DND-41 (cell line): Measurements from ENCODE around the gene CLNS1A.

Source experiments
- EZH2 ChIP-seq: IDR thresholded peaks from 3 replicates; pipeline ENCODE4 v1.6.1; 2012; ENCODE audit warnings: borderline replicate concordance, low read depth, mild to moderate bottlenecking, moderate library complexity, low read length, inconsistent platforms; ENCODE audit not compliant: severe bottlenecking
- TF ChIP-seq, protein P1 (sequence below): IDR thresholded peaks from 2 replicates; pipeline ENCODE4 v1.5.1; 2012; ENCODE audit warnings: borderline replicate concordance, low read length, moderate library complexity, mild to moderate bottlenecking; ENCODE audit not compliant: poor library complexity, severe bottlenecking; ENCODE audit errors: extremely low read depth

DNA sequence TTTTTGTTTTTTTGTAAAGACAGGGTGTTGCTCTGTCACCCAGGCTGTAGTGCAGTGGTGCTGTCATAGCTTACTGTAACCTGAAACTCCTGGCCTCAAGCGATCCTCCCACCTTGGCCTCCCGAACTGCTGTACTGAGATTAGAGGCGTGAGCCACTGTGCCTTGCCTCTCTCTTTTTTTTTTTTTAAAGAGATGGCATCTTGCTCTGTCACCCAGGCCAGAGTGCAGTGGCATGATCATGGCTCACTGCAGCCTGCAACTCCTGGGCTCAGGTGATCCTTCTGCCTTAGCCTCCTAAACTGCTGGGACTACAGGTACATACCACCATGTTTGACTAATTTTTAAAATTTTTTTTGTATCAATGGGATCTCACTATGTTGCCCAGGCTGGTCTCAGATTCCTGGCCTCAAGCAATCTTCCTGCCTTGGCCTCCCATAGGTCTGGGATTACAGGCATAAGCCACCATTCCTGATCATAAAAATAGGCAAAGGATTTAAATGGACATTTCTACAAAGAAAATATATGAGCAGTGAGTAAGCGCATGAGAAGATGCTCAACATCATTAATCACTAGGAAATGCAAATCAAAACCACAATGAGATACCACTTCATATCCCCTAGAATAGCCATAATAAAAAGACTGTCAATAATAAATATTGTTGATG lies 17.3 kb upstream of the CLNS1A start:
- no peak for TF ChIP-seq EZH2
- TF ChIP-seq, protein P1, sequence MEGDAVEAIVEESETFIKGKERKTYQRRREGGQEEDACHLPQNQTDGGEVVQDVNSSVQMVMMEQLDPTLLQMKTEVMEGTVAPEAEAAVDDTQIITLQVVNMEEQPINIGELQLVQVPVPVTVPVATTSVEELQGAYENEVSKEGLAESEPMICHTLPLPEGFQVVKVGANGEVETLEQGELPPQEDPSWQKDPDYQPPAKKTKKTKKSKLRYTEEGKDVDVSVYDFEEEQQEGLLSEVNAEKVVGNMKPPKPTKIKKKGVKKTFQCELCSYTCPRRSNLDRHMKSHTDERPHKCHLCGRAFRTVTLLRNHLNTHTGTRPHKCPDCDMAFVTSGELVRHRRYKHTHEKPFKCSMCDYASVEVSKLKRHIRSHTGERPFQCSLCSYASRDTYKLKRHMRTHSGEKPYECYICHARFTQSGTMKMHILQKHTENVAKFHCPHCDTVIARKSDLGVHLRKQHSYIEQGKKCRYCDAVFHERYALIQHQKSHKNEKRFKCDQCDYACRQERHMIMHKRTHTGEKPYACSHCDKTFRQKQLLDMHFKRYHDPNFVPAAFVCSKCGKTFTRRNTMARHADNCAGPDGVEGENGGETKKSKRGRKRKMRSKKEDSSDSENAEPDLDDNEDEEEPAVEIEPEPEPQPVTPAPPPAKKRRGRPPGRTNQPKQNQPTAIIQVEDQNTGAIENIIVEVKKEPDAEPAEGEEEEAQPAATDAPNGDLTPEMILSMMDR = no peak
